ENCODE data around the gene NEK9. TPM values are rescaled to one million over a fixed set of nuclear protein-coding genes. Genes with fewer than 3 reads are reported as not detected.
"Not testable (repeated sequence)": the region's sequence is repeated elsewhere in the genome, so short reads cannot be mapped to it uniquely, and the experiment has no call there.

Gene NEK9
- total RNA-seq, 1 donor from 2014 or later, result 97.7 TPM

DNA sequence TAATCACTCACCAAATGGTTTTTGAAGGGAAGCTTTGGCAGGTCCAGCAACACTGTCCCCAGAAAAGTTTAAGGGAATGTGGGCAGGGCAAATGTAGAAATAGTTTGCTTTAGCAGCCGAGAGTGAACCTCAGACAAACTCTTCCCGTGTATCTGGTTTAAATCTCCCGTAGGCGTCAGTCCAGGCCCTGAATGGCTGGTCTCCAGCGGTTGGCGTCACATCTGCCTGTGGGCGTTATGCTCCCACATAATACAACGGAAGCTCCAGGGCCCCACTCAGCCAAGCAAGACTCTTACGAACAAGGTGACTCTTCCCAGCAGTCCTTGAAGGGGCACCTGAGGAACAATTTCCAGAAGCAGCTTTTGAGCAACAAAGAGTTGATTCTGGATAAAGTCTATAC is 56.5 kb downstream of the NEK9 start:
- DNase-seq (no peak), ATAC-seq (no peak)
- Histone ChIP-seq H3K4me3 (peak overlapping the region; percentile 59), H3K27me3 (ENCODE audit: low read depth) (no peaks in the 10 kb centered on the region), H3K9me3 (no peaks in the 10 kb centered on the region), H3K27ac (peak overlapping the region; percentile 86), H3K36me3 (no peaks in the 10 kb centered on the region), H3K4me1 (peaks cover 35% of the 10 kb centered on the region)
- TF ChIP-seq, protein P1, sequence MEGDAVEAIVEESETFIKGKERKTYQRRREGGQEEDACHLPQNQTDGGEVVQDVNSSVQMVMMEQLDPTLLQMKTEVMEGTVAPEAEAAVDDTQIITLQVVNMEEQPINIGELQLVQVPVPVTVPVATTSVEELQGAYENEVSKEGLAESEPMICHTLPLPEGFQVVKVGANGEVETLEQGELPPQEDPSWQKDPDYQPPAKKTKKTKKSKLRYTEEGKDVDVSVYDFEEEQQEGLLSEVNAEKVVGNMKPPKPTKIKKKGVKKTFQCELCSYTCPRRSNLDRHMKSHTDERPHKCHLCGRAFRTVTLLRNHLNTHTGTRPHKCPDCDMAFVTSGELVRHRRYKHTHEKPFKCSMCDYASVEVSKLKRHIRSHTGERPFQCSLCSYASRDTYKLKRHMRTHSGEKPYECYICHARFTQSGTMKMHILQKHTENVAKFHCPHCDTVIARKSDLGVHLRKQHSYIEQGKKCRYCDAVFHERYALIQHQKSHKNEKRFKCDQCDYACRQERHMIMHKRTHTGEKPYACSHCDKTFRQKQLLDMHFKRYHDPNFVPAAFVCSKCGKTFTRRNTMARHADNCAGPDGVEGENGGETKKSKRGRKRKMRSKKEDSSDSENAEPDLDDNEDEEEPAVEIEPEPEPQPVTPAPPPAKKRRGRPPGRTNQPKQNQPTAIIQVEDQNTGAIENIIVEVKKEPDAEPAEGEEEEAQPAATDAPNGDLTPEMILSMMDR (IDR thresholded peaks at IDR 0.05), result no peak
- intact Hi-C loops (cut with DNase I), result no loop called here

- TF ChIP-seq, protein P1 (IDR thresholded peaks at IDR 0.05), result no peak
- intact Hi-C loops (cut with DNase I), result no loop called here
- peak; percentile 61 for ATAC-seq
- peak overlapping the region; percentile 59 for H3K4me3 ChIP-seq
- DNase-seq, result no peak
- no peaks in the 10 kb centered on the region for H3K36me3 ChIP-seq
- H3K9me3 ChIP-seq, result no peaks in the 10 kb centered on the region
- H3K4me1 ChIP-seq, result peaks cover 35% of the 10 kb centered on the region
- no peaks in the 10 kb centered on the region for H3K27me3 ChIP-seq (ENCODE audit: low read depth)
- H3K27ac ChIP-seq, result peak overlapping the region; percentile 86
Observed at GRCh38 chr14:75069811-75070145, 57.1 kb downstream of the NEK9 start.

- peak; percentile 97 for DNase-seq
- no peaks in the 10 kb centered on the region for H3K36me3 ChIP-seq
- peak within 1 kb of the TSS; percentile 86 for H3K27ac ChIP-seq
- ATAC-seq, result peak; percentile 96 to 97
- intact Hi-C loops (cut with DNase I), result no loop called here
- peak within 1 kb of the TSS; percentile 59 for H3K4me3 ChIP-seq
- H3K9me3 ChIP-seq, result no peaks in the 10 kb centered on the region
- H3K27me3 ChIP-seq (ENCODE audit: low read depth), result no peaks in the 10 kb centered on the region
- TF ChIP-seq, protein P1 (IDR thresholded peaks at IDR 0.05), result no peak
- H3K4me1 ChIP-seq, result peaks cover 39% of the 10 kb centered on the region
Observed at GRCh38 chr14:75069121-75069810, 57.6 kb downstream of the NEK9 start, which contains the start of gene ZC2HC1C. Gene ZC2HC1C (plus strand): TSS chr14:75069641. CDS start chr14:75070574, 933 bp downstream.

GRCh38 chr14:75068294-75069120 is 58.3 kb downstream of the NEK9 start:
- no peaks in the 10 kb centered on the region for H3K27me3 ChIP-seq (ENCODE audit: low read depth)
- no peak for DNase-seq

DNA sequence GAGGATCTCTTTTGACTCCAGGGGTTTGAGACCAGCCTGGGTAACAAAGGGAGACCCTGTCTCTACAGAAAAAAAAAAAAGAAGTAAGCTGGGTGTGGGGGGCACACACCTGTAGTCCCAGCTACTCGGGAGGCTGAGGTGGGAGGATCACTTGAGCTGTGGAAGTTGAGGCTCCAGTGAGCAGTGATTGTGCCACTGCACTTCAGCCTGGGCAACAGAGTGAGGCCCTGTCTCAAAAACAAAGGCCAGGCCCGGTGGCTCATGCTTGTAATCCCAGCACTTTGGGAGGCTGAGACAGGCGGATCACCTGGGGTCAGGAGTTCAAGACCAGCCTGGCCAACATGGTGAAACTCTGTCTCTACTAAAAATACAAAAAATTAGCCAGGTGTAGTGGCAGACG is 59.1 kb downstream of the NEK9 start:
- H3K36me3 ChIP-seq; intact Hi-C loops (cut with DNase I); H3K27me3 ChIP-seq (ENCODE audit: low read depth); H3K9me3 ChIP-seq; DNase-seq; ATAC-seq: not testable (repeated sequence)
- peak overlapping the region; percentile 59 for H3K4me3 ChIP-seq
- H3K27ac ChIP-seq, result peak overlapping the region; percentile 86
- peaks cover 50% of the 10 kb centered on the region for H3K4me1 ChIP-seq

More at GRCh38 chr14:75068294-75069120, 58.3 kb downstream of the NEK9 start:
- Histone ChIP-seq H3K9me3 (no peaks in the 10 kb centered on the region), H3K4me3 (peak overlapping the region; percentile 59), H3K36me3 (no peaks in the 10 kb centered on the region), H3K27ac (peak overlapping the region; percentile 86), H3K4me1 (peaks cover 42% of the 10 kb centered on the region)
- TF ChIP-seq, protein P1 (IDR thresholded peaks at IDR 0.05), result no peak
- intact Hi-C loops (cut with DNase I), result no loop called here
- peak in 1 of 2 donors; percentile 20 for ATAC-seq

DNA sequence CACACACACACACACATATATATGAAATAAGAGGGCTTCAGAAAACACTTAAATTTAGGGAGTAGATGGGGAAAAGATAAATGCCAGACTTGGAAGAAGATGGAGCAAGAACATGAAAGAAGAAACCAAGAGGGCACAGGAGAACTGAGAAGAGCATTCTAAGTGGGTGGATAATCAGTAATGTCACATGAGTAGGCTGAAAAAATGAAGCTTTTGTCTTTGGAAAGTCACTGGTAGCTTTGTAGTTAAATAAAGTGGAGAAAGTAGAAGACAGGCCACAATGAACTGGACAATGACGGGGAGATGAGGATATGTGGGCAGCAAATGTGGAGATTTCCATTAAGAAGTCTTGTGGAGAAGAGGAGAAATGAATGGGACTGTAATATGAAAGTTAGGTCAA is 59.6 kb downstream of the NEK9 start:
- intact Hi-C loops (cut with DNase I), result no loop called here
- no peak for DNase-seq
- Histone ChIP-seq H3K27ac (no peak overlapping the region), H3K9me3 (no peaks in the 10 kb centered on the region), H3K36me3 (no peaks in the 10 kb centered on the region), H3K4me1 (peaks cover 53% of the 10 kb centered on the region), H3K27me3 (ENCODE audit: low read depth) (no peaks in the 10 kb centered on the region), H3K4me3 (no peak overlapping the region)
- no peak for ATAC-seq
- TF ChIP-seq, protein P1 (IDR thresholded peaks at IDR 0.05), result no peak
